Measurements from ENCODE around the gene HTR3D.
"Not testable (repeated sequence)": the region's sequence is repeated elsewhere in the genome, so short reads cannot be mapped to it uniquely, and the experiment has no call there.

HTR3D gene

DNA sequence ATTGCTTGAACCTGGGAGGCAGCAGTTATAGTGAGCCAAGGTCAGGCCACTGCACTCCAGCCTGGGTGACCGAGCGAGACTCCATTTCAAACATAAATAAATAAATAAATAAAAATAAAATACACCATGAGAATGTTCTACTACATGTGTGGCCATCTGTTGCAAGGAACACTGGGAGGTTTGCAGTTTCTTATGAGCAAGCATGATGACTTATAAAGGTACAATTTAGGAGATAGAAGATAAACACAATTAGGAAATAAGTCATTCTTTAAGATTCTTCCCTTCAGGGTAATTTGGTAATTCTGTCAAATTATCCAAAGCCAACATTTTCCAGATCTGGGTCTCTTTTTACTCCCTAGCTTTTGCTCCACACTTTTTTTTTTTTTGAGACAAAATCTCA lies 34.7 kb downstream of the HTR3D start:
- DNase-seq (ENCODE audit: low spot score): peak; percentile 55

DNA sequence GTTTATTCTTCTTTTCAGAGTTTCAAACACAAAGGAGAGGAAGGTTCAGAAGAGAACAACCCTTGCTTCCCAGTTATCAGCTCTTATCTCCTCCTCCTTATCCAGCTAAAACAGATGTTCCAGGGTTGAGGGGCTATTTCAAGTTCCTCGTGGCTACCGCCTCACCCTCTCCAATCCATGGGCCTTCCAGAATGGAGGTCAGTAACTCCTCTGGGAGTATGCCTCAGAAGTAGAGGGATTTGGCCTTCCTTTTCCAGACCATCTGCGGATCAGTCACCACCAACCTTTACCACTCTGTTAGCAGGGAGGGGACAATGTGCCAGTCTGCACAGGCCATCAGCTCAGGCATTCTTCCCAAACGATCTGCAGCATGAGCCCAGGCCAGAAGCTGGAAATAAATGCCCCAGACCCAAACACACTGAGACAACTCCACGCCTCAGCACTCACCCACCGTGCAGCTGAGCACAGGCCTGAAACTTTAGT lies 36.1 kb downstream of the HTR3D start:
- DNase-seq (ENCODE audit: low spot score): no peak

DNA sequence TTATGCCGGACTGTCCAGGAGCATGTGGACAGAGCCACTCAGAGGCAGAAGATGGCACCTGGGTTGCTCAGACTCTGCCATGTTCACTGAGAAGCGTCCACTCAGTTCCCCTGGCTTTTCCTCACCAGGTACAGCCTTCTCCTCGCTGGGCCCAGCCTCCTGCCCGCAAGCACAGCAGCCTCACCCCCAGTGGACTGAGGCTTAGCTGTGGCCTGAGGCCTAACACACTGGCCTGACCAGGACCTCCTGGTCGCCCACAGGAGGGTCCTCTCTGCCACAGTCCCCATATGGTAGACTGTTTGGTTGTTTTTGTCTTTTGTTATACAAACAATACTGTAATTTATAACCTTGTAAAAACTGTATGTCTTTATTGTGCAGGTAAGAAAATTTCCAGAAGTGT lies 36.8 kb downstream of the HTR3D start:
- no peak for DNase-seq (ENCODE audit: low spot score)

DNA sequence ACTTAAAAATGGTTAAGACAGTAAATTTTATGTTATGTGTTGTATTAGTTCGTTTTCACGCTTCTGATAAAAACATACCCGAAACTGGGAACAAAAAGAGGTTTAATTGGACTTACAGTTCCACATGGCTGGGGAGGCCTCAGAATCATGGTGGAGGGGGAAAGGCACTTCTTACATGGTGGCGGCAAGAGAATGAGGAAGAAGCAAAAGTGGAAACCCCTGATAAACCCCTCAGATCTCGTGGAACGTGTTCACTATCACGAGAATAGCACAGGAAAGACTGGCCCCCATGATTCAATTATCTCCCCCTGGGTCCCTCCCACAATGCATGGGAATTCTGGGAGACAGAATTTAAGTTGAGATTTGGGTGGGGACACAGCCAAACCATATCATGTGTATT lies 39.6 kb downstream of the HTR3D start:
- not testable (repeated sequence) for DNase-seq (ENCODE audit: low spot score)

DNA sequence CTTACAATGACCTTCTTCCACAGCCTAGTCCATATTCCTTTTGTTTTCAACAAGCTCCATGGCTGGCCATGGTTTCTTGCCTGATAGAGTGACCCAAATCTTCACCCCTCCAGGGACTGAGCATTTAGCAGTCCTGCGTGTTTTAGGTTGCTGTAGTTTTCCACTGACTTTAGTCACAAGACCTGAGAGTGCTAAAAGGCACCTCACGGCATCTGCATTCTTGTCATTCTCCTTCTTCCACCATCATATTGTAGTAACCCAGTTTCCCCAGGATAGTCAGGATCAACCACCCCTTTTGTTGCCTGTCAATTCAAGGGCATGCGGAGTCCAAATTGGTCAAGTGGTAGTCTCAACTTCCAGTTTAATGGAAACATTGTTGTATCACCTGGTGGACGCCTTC lies 42.1 kb downstream of the HTR3D start:
- DNase-seq (ENCODE audit: low spot score): no peak

DNA sequence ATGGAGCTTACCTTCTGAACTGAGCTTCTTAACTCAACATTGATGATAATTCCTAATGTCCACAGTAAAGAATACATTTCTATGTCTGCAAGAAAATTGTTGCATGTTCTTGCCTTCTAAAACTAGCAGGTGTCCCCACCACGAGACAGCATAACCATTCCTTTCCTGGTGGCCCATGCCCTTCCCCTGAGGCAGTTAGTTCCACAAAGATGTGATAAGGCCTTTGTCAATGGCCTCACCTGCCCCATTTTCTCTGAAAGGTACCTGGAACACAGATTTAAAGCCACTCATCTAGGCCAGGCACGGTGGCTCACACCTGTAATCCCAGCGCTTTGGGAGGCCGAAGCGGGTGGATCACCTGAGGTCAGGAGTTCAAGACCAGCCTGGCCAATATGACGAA lies 44.4 kb downstream of the HTR3D start:
- DNase-seq (ENCODE audit: low spot score): no peak

DNA sequence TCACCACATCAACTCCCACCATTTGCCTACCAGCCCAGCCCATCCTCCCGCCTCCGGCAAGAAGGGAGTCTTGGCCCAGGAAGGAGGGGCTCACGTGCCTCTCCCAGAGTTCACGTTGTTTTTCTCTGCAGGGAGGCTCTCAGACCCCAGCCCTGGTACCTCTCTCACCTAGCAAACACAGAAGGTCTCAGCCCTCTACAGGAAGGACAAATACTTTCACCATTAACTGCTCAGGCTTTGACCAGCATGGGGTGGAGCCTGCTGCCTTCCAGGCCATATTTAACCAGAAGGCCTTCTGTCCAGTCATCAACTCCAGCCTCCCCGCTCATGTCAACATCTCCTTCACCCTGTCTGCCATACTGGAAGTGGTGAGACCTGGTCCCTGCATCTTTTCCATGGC lies 46.3 kb downstream of the HTR3D start:
- no peak for DNase-seq (ENCODE audit: low spot score)

DNA sequence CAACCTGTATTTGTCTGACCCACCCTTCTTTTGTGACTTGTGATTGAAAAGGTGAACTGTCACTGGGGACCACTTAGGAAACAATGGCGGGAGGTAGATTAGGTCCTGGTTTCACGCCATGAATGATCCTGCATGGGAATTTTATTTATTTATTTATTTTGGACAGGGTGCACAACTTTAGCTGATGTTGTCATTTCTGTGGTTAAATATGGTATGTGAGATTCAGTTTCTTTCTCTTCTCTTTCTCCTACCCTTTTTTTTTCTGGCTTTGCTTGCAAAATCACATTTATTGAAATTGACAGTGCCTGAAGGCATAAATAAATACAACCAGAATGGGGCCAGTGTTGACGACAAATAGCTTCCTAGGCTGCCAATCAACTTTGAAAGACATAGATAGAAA lies 47.3 kb downstream of the HTR3D start:
- DNase-seq (ENCODE audit: low spot score): no peak

DNA sequence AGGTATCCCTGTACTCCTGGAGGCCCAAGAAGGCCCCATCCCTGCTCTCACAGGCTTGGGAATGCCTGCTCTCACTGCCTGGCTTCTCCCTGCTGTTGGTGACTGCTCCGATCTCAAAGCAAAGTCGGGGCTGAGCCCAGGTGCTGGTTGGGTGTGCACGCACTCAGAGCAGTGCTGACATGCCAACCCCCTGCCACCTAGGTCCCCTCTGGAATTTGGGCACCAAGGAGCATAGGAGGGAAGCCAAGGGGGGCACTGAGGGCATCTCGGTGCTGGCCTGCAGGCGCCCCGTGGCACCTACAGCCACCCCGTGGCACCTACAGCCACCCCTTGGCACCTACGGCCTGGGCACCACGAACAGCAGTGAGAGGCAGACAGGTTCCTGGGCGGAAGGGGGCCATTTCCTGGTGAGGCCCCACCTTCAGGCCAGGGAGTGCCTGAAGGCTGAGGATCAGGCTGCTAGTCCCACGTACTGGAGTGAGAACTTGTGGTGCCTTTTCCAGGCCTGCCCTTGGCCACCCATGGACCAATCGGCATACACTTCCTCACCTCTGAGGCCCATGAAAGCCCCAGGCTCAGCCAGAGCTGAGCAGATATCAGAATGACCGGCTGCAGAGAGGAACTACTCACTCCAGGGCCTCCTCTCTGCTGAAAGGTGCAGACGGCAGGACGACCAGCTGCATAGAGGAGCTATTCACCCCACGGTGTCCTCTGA lies 49.7 kb downstream of the HTR3D start:
- DNase-seq (ENCODE audit: low spot score): no peak

DNA sequence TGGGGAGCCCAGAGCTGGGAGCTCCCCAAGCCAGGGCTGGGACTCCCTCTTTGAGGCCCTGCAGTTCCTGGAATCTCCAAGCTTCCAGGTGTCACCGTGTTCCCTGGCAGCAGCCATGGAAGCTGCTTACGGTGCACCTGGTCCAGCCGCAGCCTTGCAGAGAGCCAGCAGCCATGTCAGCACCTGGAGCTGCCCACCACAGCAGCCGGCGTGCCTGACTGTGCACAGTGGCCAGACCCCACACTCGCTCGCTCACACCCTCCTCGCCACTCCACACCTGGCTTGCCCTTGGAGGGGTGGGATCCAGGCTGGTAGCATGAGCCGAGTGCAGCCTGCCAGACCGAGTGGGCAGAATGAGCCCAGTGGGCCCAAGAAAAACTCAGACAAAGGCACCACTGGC lies 50.5 kb downstream of the HTR3D start:
- no peak for DNase-seq (ENCODE audit: low spot score)

DNA sequence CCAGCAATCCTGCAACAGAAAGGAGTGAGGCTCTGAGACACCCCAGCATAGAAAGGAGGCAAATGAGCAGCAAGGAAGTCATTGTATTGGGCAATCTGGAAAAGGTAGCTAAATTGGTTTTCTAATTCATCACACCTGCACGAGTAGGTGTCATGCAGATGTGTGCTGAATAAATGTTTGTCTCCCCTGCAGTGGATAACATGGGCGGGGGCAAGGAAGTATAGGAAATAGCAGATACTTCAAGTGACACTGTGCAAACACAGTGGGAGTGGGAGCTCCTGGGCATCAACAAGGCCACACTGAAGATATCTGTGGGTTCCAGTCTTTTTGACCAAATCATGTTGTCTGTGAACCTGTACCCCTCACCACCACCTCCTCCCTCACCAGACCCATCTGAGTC lies 50.9 kb downstream of the HTR3D start:
- DNase-seq (ENCODE audit: low spot score): no peak

DNA sequence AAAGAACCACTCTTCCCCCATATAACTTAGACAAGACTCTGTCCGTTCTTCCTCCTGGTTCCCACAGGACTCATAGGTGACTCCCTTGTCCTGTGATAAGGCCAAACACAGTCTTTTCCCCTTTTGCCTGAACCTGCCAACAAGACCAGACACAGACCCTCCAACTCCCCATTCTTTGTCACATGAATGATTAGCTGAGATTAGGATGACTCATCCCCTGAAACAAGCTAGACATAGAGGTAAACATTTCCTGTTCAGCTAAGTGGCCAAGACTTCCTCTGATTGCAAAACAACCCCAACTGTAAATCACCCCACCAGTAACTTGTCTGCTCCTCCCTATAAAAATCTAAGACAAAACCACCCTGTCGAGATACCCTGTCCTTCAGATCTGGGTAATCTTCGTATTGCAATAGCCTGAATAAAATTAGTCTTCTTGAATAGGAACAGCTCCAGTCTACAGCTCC lies 53.9 kb downstream of the HTR3D start:
- DNase-seq (ENCODE audit: low spot score): no peak

Small RNA genes within 50 kb of the gene (small RNA-seq; reads per million reads assigned to genes)
- 0 reads per million in 2 experiments for gene RF00019
